NB4 (cell line): Measurements from ENCODE around the gene TMED9.
"Not testable (repeated sequence)": the region's sequence is repeated elsewhere in the genome, so short reads cannot be mapped to it uniquely, and the experiment has no call there.

Source experiments
- DNase-seq: peaks from one replicate; pipeline ENCODE4 v3.0.0; 2010; ENCODE audit warnings: low read depth
- H3K4me3 ChIP-seq: one replicate; pipeline ENCODE4 v1.5.1; 2011; ENCODE audit warnings: mild to moderate bottlenecking, low read depth, low read length, moderate library complexity
- MYC ChIP-seq: IDR thresholded peaks from 2 replicates; pipeline ENCODE4 v1.6.1; 2011; ENCODE audit warnings: low read depth, low read length
- POLR2A ChIP-seq: IDR thresholded peaks from 2 replicates; pipeline ENCODE4 v1.6.1; 2011; ENCODE audit warnings: mild to moderate bottlenecking; ENCODE audit not compliant: insufficient read length; ENCODE audit errors: extremely low read depth
- TF ChIP-seq, protein P1 (sequence below): IDR thresholded peaks from 2 replicates; pipeline ENCODE4 v1.6.1; 2011; ENCODE audit warnings: low read depth, low read length
- TF ChIP-seq, protein P2 (sequence below): IDR thresholded peaks from one replicate; pipeline ENCODE4 v1.5.1; 2012; ENCODE audit warnings: low read depth, low read length

TMED9 gene

DNA sequence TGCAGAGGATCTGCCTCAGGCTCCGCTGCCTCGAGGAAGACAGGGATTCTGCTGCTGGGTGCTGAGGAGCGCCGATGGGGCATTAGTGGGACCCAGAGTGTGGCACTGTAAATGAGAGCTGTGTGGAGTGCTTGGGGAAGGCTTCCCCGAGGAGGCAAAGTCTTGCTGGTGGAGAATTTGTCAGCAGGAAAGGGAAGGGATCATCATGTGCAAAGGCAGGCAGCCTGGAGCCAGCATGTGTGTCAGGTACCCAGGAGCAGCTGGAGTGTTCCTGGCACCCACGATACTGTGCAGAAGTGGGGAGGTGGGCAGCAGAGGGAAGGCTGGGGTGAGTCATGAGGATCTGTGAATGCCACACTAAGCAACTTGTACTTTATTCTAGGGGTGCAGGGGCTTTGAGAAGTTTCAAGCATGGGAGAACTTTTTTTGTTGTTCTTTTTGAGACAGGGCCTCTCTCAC lies 20.2 kb downstream of the TMED9 start:
- no peak for DNase-seq
- TF ChIP-seq POLR2A (no peak), MYC (no peak)
- TF ChIP-seq, protein P1, sequence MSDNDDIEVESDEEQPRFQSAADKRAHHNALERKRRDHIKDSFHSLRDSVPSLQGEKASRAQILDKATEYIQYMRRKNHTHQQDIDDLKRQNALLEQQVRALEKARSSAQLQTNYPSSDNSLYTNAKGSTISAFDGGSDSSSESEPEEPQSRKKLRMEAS: no peak
- TF ChIP-seq, protein P2, sequence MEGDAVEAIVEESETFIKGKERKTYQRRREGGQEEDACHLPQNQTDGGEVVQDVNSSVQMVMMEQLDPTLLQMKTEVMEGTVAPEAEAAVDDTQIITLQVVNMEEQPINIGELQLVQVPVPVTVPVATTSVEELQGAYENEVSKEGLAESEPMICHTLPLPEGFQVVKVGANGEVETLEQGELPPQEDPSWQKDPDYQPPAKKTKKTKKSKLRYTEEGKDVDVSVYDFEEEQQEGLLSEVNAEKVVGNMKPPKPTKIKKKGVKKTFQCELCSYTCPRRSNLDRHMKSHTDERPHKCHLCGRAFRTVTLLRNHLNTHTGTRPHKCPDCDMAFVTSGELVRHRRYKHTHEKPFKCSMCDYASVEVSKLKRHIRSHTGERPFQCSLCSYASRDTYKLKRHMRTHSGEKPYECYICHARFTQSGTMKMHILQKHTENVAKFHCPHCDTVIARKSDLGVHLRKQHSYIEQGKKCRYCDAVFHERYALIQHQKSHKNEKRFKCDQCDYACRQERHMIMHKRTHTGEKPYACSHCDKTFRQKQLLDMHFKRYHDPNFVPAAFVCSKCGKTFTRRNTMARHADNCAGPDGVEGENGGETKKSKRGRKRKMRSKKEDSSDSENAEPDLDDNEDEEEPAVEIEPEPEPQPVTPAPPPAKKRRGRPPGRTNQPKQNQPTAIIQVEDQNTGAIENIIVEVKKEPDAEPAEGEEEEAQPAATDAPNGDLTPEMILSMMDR: no peak
- H3K4me3 ChIP-seq: no peak overlapping the region

DNA sequence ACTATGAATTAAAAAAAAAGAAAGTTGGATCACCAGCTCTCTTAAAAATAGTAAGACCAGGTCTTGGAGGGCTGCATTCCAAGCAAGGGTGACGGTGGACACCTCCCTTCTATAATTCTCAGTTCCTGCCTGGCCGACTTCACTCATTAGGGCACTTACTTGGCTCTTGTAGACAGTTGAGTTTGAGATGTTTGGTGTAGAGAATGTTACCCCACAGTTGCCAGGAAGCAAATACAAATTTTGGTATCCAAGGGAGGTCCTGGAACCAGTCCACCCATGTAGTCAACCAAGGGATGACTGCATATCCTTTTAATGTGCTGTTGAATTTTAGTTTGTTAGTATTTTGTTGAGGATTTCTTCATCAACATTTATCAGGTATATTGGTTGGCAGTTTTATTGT lies 28.6 kb downstream of the TMED9 start:
- H3K4me3 ChIP-seq: no peak overlapping the region
- TF ChIP-seq, protein P2: no peak
- TF ChIP-seq POLR2A: no peak
- TF ChIP-seq, protein P1: no peak
- no peak for TF ChIP-seq MYC
- no peak for DNase-seq

DNA sequence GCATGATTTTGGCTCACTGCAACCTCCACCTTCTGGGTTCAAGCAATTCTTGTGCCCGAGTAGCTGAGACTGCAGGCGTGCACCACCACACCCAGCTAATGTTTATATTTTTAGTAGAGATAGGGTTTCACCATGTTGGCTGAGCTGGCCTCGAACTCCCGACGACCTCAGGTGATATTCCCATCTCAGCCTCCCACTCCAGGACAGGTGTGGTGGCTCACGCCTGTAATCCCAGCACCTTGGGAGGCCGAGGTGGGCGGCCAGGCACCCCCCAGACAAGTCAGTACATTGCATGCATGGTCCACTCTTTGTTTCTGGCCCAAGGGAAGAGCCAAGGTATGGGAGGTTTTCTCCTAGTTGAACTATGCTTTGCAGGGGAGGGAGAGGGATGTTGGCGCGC lies 32.2 kb downstream of the TMED9 start:
- H3K4me3 ChIP-seq, DNase-seq: not testable (repeated sequence)

DNA sequence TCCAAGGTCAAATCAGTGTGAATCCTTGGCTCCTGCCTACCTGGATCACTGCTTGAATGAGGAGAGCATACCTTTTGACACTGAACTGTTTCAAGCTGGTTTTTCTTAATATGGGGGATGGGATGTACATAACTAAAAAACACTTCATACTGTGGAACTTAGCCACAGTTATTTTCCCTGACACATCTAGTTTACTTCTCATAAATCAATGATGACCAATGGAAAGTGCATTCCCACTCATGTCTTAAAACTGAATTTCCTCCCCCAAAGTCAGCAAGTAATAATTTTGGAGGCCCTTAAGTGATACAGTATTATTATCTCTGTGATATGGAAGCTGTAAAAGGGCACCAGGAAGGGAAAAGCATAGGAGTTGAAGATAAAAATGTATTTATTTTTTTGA lies 38.2 kb downstream of the TMED9 start:
- H3K4me3 ChIP-seq, DNase-seq: not testable (repeated sequence)

DNA sequence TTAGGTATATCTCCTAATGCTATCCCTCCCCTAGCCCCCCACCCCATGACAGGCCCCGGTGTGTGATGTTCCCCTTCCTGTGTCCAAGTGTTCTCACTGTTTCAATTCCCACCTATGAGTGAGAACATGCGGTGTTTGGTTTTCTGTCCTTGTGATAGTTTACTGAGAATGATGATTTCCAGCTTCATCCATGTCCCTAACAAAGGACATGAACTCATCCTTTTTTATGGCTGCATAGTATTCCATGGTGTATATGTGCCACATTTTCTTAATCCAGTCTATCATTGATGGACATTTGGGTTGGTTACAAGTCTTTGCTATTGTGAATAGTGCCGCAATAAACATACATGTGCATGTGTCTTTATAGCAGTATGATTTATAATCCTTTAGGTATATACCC lies 42.9 kb downstream of the TMED9 start:
- DNase-seq, H3K4me3 ChIP-seq: not testable (repeated sequence)

DNA sequence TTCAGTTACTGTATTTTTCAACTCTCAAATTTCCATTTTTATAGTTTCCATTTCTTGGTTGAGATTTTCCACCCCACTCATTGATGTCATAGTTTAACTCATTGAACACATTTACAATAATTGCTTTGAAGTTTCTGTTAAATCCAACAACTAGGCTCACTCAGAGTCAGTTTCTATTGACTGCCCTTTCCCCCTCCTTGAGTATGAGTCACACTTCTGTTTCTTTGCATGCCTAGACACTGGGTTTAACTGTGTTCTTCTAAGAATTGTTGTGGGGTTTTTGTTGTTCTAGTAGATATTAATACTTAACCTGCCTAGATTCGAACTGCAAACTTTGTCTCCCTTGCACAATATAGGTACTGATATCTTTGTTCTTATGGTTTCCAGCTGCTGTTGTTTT lies 53.5 kb downstream of the TMED9 start:
- H3K4me3 ChIP-seq: not testable (repeated sequence)

More for the DNA sequence above, 53.5 kb downstream of the TMED9 start:
- not testable (repeated sequence) for DNase-seq
